ENCODE measurements around the gene CEP152.

GRCh38 chr15:48759921-48760320 is 50.9 kb downstream of the CEP152 start:
- TF ChIP-seq CTCF (IDR thresholded peaks at IDR 0.05) (no peak), SIN3A (IDR thresholded peaks at IDR 0.05; ENCODE audit: borderline replicate concordance, insufficient read depth, low read depth, low read length) (no peak), POLR2AphosphoS5 (IDR thresholded peaks at IDR 0.05; ENCODE audit: low read depth, low read length) (no peak)
- TF ChIP-seq, protein P1, sequence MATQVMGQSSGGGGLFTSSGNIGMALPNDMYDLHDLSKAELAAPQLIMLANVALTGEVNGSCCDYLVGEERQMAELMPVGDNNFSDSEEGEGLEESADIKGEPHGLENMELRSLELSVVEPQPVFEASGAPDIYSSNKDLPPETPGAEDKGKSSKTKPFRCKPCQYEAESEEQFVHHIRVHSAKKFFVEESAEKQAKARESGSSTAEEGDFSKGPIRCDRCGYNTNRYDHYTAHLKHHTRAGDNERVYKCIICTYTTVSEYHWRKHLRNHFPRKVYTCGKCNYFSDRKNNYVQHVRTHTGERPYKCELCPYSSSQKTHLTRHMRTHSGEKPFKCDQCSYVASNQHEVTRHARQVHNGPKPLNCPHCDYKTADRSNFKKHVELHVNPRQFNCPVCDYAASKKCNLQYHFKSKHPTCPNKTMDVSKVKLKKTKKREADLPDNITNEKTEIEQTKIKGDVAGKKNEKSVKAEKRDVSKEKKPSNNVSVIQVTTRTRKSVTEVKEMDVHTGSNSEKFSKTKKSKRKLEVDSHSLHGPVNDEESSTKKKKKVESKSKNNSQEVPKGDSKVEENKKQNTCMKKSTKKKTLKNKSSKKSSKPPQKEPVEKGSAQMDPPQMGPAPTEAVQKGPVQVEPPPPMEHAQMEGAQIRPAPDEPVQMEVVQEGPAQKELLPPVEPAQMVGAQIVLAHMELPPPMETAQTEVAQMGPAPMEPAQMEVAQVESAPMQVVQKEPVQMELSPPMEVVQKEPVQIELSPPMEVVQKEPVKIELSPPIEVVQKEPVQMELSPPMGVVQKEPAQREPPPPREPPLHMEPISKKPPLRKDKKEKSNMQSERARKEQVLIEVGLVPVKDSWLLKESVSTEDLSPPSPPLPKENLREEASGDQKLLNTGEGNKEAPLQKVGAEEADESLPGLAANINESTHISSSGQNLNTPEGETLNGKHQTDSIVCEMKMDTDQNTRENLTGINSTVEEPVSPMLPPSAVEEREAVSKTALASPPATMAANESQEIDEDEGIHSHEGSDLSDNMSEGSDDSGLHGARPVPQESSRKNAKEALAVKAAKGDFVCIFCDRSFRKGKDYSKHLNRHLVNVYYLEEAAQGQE (IDR thresholded peaks at IDR 0.05; ENCODE audit: insufficient read depth in 1 of 2, low read depth in 2 of 2, low read length in 1 of 2): no peak
